ENCODE results near the gene STK24. TPM values are rescaled to one million over a fixed set of nuclear protein-coding genes. Genes with fewer than 3 reads are reported as not detected.

STK24 gene
- total and polyA plus RNA-seq, 10 of the 15 experiments (the other 5 are each of a cell fraction or from before 2014, with no cell fraction given) = 7.5 to 115 (median 52.9) TPM

DNA sequence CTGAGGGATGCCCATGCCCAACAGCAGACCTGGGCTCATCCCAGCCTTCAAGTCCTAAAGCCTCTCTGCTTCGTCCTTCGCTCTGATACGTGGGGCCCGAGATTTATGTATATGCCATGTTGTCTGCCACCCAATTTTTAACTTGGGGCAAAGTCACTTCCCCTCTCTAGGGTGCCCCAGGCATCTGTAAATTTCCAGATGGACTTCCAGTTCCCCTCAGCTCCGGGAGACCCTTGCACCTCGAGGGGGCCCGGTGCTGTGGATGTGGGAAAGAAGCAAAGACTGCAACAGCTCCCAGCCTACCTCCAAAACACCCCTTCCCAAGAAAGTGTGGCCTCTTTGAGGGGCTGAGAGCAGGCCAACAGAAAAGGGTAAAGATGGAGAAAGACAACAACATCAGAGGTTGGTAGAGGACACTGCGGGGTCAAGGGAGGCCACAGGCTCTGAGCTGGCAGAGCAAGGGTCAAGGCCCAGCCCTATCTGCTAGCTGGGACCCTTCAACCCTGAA lies 97.4 kb downstream of the STK24 start:
- DNase-seq (ENCODE audit: low read depth, low spot score) (no peak), ATAC-seq (no peak), FAIRE-seq (no peak)
- Histone ChIP-seq H3K9me3 (replicated peaks; ENCODE audit: control insufficient read depth, insufficient read depth, low read length) (no peaks in the 10 kb centered on the region), H3K4me1 (ENCODE audit: control insufficient read depth, insufficient read depth, low read length) (peaks cover 68% of the 10 kb centered on the region), H3K36me3 (ENCODE audit: control insufficient read depth in 2 of 2, insufficient read depth in 2 of 2, low read length in 1 of 2) (peaks cover 4 to 6% of the 10 kb centered on the region in 2 experiments), H4K20me1 (ENCODE audit: control insufficient read depth, insufficient read depth) (no peaks in the 10 kb centered on the region; the same call in 1 of the 2 replicates), H3K27me3 (replicated peaks in 1 of 2; ENCODE audit: control insufficient read depth in 2 of 2, insufficient read depth in 2 of 2, low read length in 1 of 2) (no peaks in the 10 kb centered on the region), H3K27ac (ENCODE audit: control insufficient read depth, insufficient read depth) (no peak overlapping the region), H3K9ac (ENCODE audit: control insufficient read depth, insufficient read depth, low read length) (no peak overlapping the region), H3K4me2 (ENCODE audit: control insufficient read depth, insufficient read depth) (no peak overlapping the region), H3K79me2 (ENCODE audit: control insufficient read depth, insufficient read depth, low read length) (peaks cover 59% of the 10 kb centered on the region), H2AFZ (ENCODE audit: control insufficient read depth, low read depth, low read length) (no peak overlapping the region), H3K4me3 (no peak overlapping the region)
- no TSS peak for BruUV-seq (replicated peaks)
- POLR2A ChIA-PET = interaction anchor here (0.6 to 2.0 kb wide), 2 partner anchors 9 to 90 kb away, joined by 4 to 5 read pairs; no protein-coding TSS in a partner anchor
- RAD21 ChIA-PET (ENCODE audit: unreplicated experiment) = interaction anchor here (1.8 to 6.0 kb wide), 3 partner anchors 22 to 173 kb away, joined by 6 to 40 read pairs (median 37); no protein-coding TSS in a partner anchor
- intact Hi-C loops (cut with micrococcal nuclease; ENCODE audit: unreplicated experiment) = no loop called here
- SMC1A ChIA-PET (ENCODE audit: uncharacterized antibody, unreplicated experiment) = interaction anchor here (0.9 to 7.2 kb wide), 4 partner anchors 22 to 509 kb away, joined by 3 to 39 read pairs (median 22); no protein-coding TSS in a partner anchor
- WGBS (ENCODE audit: insufficient coverage, insufficient replicate concordance, low lambda C conversion rate, missing lambda C conversion rate) = 93% methylated on average over 8 of the region's 8 CpGs
- in situ Hi-C loops (cut with MboI) = no loop called here
- CTCF ChIA-PET = interaction anchor here (1.0 to 2.2 kb wide), 5 partner anchors 13 to 194 kb away, joined by 4 to 7 read pairs (median 4); no protein-coding TSS in a partner anchor
- TF ChIP-seq HCFC1 (IDR thresholded peaks at IDR 0.05; ENCODE audit: low read length) (no peak), ZSCAN29 (IDR thresholded peaks at IDR 0.05) (no peak), NR2F1 (conservative IDR thresholded peaks at IDR 0.05) (no peak), ZNF622 (IDR thresholded peaks at IDR 0.05) (no peak), EED (IDR thresholded peaks at IDR 0.05; ENCODE audit: low read depth) (no peak), RUNX3 (IDR thresholded peaks at IDR 0.05; ENCODE audit: low read length) (no peak), HDAC6 (IDR thresholded peaks at IDR 0.05; ENCODE audit: unreplicated experiment) (no peak), EGR1 (IDR thresholded peaks at IDR 0.05; ENCODE audit: borderline replicate concordance in 1 of 2, low read depth in 2 of 2, low read length in 2 of 2) (no peak), SMC3 (IDR thresholded peaks at IDR 0.05; ENCODE audit: borderline replicate concordance, low read length) (no peak), ASH2L (IDR thresholded peaks at IDR 0.05; ENCODE audit: borderline replicate concordance, low read depth) (no peak), TCF3 (IDR thresholded peaks at IDR 0.05; ENCODE audit: borderline replicate concordance, insufficient read depth, low read depth, low read length) (no peak), BACH1 (IDR thresholded peaks at IDR 0.05; ENCODE audit: borderline replicate concordance) (no peak), EP300 (IDR thresholded peaks at IDR 0.05; ENCODE audit: borderline replicate concordance in 1 of 2, control insufficient read depth in 1 of 2, low read depth in 2 of 2, low read length in 2 of 2) (no peak), SP1 (IDR thresholded peaks at IDR 0.05; ENCODE audit: low read depth, low read length) (no peak)
- TF ChIP-seq, protein P1, sequence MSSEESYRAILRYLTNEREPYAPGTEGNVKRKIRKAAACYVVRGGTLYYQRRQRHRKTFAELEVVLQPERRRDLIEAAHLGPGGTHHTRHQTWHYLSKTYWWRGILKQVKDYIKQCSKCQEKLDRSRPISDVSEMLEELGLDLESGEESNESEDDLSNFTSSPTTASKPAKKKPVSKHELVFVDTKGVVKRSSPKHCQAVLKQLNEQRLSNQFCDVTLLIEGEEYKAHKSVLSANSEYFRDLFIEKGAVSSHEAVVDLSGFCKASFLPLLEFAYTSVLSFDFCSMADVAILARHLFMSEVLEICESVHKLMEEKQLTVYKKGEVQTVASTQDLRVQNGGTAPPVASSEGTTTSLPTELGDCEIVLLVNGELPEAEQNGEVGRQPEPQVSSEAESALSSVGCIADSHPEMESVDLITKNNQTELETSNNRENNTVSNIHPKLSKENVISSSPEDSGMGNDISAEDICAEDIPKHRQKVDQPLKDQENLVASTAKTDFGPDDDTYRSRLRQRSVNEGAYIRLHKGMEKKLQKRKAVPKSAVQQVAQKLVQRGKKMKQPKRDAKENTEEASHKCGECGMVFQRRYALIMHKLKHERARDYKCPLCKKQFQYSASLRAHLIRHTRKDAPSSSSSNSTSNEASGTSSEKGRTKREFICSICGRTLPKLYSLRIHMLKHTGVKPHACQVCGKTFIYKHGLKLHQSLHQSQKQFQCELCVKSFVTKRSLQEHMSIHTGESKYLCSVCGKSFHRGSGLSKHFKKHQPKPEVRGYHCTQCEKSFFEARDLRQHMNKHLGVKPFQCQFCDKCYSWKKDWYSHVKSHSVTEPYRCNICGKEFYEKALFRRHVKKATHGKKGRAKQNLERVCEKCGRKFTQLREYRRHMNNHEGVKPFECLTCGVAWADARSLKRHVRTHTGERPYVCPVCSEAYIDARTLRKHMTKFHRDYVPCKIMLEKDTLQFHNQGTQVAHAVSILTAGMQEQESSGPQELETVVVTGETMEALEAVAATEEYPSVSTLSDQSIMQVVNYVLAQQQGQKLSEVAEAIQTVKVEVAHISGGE (CRISPR knock-in tag; IDR thresholded peaks at IDR 0.05) = no peak
- TF ChIP-seq, protein P2, sequence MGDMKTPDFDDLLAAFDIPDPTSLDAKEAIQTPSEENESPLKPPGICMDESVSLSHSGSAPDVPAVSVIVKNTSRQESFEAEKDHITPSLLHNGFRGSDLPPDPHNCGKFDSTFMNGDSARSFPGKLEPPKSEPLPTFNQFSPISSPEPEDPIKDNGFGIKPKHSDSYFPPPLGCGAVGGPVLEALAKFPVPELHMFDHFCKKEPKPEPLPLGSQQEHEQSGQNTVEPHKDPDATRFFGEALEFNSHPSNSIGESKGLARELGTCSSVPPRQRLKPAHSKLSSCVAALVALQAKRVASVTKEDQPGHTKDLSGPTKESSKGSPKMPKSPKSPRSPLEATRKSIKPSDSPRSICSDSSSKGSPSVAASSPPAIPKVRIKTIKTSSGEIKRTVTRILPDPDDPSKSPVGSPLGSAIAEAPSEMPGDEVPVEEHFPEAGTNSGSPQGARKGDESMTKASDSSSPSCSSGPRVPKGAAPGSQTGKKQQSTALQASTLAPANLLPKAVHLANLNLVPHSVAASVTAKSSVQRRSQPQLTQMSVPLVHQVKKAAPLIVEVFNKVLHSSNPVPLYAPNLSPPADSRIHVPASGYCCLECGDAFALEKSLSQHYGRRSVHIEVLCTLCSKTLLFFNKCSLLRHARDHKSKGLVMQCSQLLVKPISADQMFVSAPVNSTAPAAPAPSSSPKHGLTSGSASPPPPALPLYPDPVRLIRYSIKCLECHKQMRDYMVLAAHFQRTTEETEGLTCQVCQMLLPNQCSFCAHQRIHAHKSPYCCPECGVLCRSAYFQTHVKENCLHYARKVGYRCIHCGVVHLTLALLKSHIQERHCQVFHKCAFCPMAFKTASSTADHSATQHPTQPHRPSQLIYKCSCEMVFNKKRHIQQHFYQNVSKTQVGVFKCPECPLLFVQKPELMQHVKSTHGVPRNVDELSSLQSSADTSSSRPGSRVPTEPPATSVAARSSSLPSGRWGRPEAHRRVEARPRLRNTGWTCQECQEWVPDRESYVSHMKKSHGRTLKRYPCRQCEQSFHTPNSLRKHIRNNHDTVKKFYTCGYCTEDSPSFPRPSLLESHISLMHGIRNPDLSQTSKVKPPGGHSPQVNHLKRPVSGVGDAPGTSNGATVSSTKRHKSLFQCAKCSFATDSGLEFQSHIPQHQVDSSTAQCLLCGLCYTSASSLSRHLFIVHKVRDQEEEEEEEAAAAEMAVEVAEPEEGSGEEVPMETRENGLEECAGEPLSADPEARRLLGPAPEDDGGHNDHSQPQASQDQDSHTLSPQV (IDR thresholded peaks at IDR 0.05) = no peak
